Hepatic stellate cell (primary cell): ENCODE measurements around the gene MAD1L1.
"Not testable (repeated sequence)": the region's sequence is repeated elsewhere in the genome, so short reads cannot be mapped to it uniquely, and the experiment has no call there.

Experiments
- DNase-seq: peaks from one replicate; pipeline ENCODE4 v3.0.0; 2011; ENCODE audit warnings: low spot score

MAD1L1 gene

DNA sequence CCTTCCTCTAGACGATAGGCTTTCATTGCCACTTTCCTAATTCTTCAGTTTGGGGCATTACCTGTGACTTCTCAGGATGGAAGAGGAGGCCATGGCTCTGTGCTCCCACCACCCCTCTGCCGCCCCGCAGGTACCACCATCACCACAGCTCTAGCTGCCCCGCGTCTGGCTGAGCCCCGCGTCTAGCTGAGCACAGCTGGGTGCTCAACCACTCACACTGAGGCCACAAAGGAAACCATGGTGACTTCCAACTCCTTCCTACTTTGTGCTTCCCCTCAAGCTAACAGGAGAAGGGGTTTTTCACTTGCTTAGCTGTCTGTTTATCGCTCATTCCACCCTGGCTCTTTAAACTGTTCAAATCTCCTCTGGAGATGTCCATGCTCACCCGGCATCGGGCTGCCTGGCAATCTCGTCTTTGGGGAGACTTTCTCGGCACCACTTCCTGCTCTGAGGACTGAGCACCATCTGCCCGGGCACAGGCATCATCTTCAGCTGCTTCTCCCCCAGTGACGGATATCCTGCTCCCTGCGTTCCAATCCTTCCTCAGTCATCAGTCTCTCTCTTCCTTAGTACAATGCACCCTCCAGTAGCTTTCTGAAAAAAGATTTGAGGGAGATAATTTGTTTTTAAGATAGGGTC, 59.4 kb downstream of the MAD1L1 start:
- DNase-seq: no peak

DNA sequence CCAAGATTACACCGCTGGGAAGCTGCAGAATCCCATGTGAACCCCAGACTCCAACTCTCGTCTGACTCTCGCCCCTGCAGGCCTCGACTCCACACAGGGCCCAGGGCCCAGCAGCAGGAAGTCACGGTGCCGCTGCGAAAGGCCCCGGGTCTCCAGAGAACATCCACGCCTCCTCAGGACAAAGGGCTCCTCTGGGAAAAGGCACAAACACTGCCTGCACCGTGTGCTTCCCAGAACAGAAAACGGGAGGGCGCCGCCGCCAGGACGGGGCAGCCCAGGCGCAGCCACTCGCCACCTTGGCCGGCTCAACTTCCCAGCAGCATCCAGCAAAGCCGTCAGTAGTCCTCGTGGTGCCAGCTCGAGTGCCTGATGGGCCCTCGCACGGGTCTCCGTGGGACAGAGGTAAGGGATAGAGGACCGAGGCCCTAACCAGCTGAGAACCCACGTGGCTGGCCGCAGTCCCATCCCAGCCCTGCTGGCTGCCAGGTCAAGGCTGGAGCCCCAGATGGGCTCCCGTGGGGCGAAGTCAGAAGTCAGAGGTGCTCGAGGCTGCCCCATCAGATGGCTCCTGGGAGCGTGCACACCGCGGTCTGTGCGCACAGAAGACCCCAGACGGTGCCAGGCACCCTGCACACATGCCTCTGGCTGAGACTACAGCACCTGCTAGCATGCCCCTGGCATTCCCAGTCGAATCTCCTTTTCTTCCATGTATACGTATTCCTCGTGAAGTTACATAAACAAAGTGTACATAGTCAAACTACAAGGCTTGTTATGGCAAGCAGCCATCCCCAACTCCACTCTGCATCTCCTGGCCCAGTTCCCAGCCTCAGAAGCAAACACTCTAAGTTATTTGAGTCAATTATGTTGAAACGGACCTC, 60.2 kb downstream of the MAD1L1 start:
- DNase-seq: peak; percentile 92

- no peak for DNase-seq
Measured at GRCh38 chr7:2171855-2172254, 60.9 kb downstream of the MAD1L1 start.

- no peak for DNase-seq
Measured at GRCh38 chr7:2170576-2171521, 61.9 kb downstream of the MAD1L1 start.

DNA sequence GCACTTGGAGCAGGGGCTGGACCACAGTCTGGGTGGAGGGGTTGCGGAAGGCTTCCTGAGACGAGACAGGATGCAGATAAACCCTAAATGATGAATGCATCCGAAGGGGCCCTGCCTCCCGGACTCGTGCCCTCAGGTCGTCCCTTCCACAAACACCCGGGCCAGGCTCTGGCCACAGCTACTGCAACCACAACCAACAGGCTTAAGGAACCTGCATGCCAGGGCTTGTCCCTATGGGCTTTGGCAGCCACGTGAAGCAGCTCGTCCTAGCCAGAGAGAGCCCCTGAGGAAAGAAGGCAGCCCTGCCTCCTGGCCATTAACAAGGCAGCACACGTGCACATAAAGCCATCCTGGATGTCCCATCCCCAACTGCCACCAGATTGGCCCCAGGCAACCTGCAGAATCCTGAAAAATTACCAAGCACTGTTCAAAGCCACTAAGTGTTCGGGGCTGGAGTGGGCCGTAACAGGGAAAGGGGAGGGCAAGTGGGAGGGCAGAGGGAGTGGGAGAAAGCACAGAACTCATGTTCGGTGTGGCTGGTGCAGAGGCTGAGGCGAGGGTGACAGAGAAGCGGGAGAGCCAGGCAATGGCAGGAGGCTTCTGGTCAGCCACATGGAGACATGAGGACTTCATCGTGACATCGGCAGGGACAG, 62.7 kb downstream of the MAD1L1 start:
- DNase-seq: no peak

DNA sequence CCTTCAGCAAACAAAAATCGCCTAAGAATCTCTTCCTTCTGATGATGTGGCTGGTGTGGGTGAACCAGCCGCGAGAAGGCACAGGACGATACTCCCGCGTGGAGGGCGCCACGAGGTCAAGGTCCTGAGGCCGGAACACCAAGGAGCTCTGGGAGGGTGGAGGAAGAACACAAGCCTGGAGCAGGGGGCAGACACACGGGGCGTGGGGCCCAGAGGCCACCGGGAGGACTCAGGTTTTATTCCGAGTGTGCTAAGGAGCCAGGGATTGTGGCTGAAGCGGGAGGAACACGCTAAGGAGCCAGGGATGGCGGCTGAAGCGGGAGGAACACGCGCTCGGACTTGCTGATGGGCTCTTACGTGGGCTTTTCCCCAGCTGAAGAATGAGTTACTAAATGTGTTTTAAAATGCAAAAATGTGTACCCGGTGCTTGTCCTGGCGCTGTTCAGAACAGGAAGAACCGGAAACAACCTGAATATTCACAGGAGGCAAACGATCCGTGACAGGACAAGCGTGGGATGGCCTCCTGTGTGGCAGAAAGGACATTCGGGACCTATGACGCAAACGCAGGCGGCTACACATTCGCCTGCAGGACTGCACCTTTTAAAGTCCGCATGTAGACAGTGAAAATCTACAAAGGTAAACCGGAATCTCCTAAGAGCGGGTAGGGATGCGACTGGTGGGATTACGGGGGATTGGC, 64.0 kb downstream of the MAD1L1 start:
- DNase-seq: no peak

DNA sequence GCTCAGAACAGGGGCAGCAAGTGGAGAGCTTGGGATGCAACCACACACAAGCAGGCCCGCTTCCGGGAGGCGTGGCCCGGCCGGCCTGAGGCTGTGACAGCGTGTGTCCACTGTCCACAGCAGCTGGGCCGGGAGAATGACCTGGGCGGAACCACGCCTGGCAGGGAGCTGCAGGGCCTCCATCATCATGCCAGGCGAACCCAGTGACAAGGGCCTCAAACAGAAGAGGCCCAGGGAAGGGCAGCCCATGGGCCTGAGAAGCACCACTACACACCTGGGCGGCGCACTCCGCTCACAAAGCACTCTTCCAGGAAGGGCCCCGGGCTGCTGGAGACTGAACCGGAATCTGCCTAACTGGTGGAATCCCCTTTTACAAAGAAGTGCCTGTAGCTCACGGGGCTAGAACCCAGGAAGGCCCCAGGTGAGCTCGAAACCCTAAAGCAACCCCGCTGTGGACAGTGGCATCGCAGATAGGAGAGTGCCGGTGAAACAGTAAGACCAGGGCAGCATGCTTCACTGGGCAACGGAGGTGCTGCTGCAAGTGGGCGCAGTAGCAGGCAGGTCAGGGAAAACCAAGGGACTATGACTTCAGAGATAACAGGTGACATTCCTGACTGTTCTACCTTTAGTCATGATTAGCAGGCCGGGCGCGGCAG, 66.0 kb downstream of the MAD1L1 start:
- no peak for DNase-seq

DNA sequence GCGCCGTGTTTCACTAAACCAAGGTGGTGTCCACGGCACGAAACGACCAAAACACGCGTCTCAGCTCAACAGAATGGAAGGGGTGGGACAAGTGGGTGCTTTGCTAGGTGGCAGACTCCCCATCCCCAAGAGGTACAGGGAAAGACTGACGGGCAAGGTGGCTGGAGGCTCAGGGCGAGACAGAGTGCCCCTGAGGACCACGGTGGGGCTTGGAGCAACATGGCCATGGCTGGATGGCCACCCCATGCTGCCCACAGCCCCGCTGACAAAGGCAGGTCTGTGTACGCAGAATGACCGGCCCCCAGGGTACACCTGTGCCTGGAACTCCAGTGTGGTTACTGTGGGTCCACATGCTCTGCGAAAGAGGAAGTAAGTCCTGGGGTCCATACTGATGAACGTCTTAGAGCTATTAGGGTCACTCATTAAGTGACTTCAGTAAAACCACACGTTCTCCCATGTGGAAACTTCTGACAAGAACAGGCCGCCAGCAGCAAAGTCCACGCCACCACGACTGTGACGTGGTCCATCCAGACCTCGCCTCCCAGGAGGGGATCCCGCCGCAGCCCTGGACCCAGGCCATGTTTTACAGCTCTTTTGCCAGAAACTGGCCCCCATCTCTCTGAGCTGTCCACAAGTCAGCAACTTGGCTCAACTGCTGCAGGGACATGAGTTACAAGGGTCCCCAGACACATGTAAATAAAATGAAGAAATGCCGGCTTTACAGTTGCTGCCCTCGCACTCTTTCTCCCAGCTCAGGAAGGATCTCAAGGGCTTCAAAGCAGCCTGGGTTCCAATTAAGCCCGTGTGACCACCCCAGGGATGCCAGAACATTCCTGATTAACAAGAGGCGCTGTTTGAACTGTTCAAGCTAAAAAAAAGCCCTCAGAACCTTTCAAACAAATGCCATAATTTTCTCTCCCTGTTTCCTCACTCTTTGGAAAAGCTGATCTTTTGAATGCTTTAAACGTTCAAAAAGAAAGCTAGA, 66.8 kb downstream of the MAD1L1 start:
- no peak for DNase-seq

DNA sequence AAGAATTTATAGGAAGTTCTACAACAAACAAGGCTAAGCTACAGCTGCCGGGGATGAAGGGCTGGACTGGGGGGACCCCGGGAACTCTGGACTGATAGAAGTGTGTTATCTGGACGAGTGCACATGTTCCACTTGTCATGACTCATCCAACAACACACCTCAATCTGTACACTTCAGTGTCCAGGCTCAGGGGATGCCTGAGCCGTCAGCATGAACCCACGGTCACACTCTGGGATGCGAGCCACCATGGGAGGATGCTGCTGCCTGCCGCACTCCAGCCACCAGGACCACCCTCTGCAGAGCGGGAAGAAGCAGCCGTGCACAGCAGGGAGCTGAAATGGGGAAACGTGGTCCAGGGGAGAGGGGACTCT, 67.5 kb downstream of the MAD1L1 start:
- no peak for DNase-seq

- no peak for DNase-seq
Measured at GRCh38 chr7:2164646-2165045, 68.1 kb downstream of the MAD1L1 start.

GRCh38 chr7:2163600-2164555, 68.9 kb downstream of the MAD1L1 start:
- no peak for DNase-seq

GRCh38 chr7:2162959-2163358, 69.8 kb downstream of the MAD1L1 start:
- DNase-seq: no peak

DNA sequence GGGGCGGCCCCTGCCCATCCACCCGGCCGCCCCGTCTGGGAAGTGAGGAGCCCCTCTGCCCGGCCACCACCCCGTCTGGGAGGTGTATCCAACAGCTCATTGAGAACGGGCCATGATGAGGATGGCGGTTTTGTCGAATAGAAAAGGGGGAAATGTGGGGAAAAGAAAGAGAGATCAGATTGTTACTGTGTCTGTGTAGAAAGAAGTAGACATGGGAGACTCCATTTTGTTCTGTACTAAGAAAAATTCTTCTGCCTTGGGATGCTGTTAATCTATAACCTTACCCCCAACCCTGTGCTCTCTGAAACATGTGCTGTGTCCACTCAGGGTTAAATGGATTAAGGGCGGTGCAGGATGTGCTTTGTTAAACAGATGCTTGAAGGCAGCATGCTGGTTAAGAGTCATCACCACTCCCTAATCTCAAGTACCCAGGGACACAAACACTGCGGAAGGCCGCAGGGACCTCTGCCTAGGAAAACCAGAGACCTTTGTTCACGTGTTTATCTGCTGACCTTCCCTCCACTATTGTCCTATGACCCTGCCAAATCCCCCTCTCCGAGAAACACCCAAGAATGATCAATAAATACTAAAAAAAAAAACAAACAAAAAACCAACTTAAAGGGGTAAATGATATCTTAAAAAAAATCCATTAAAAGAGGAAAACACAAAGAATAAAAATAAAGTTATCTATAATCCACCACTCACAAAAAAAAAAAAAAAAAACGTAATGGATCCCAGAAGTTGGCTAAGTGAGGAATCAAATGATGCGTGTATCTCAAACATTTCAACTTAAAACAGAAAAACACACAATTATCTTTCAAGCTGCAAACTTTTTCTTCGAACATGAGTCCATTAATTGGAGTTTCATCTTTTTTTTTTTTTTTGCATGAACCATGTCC, 70.5 kb downstream of the MAD1L1 start:
- not testable (repeated sequence) for DNase-seq

GRCh38 chr7:2159176-2159520, 73.6 kb downstream of the MAD1L1 start:
- DNase-seq: no peak

DNA sequence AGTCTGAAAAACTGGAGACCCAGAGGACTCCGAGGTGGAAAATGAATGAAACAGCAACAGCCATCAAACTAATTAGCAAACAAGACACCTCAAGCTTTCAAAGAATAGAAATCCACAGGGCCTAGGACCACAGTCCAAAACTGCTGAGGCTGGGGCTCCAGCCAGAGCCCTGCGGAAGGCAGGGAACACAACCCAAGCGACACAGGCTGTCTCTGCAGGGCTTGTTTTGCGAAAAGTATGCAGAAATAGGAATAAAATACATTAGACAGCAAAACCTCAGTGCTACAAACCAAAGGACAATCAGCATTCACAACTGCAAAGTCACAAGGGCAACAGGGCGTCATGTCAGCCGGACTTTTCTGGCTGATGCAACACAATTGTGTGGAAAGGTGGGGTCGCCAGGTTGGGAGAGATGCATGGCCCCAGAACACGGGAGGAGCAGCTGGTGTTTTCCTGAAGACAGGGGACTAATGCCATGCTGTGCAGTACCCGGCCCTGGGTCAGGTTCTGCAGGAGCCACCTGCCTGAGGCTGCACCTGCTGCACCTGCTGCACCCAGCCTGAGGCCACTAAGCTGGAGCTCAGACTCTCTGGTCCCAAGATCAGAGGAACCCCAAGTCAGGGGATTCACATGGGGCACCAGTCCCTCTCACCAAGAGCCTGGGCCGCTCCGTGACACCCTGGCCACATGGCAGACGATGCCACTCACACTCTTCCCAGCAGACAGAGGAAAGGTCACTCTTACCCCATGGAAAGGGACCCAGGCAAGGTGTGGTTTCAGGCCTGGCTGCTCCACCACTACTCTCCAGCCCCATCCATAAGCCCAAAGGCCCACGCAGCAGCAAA, 74.2 kb downstream of the MAD1L1 start:
- DNase-seq: no peak

DNA sequence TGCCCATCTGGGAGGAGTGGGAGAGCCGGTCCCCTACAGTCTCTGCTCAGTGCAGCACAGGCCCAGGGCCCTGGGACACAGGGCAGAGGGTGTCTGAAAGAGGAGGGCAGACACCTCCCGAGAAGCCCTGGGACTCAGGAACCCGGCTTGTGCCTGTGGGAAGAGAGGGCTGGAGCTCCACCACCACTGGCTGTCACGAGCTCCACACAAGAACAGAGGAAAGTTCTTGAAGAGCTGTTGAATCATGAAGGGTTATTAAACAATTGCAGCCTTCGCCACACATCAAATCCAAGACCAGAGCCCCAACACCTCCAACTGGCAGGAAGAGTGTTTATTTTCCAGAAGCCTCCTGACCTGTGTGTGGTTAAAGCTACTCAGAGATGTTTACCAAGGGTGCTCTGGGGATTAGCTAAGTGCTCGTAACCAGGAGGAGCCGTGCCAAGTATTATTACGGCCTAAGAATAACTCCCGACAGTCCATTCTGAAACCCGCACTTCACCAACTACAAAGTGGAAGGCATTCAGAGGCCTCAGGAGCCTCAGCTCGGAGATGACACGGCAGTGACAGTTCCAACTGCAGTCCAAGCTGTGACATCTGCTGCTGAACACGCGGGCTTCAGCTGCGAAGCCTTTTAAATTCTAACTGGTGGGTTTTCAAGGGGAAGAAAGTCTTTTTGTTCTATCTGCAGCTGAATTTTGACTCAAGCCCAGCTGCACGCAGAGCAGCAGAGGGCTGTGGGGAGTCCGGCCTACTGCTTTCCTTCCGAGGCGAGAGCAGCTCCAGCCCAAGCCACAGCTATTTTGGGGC, 75.1 kb downstream of the MAD1L1 start:
- peak; percentile 81 for DNase-seq
